Measurements from ENCODE around the gene AUTS2. TPM values are rescaled to one million over a fixed set of nuclear protein-coding genes. Genes with fewer than 3 reads are reported as not detected.

Gene AUTS2
- total RNA-seq, 1 experiment from 2014 or later = 256 TPM

GRCh38 chr7:70455925-70456324 is 857.6 kb downstream of the AUTS2 start:
- no peak overlapping the region for H3K23ac ChIP-seq (ENCODE audit: insufficient read length, low read depth, low read length)
- H4K8ac ChIP-seq (replicated peaks; ENCODE audit: insufficient read length, low read depth, low read length) = no peak overlapping the region
- H4K5ac ChIP-seq (ENCODE audit: insufficient read length, low read depth, low read length) = no peak overlapping the region
- H3K14ac ChIP-seq (ENCODE audit: insufficient read depth, low read length) = no peak overlapping the region
- no peaks in the 10 kb centered on the region for H3K27me3 Mint-ChIP-seq (ENCODE audit: low read depth)
- no peak overlapping the region for H2AK5ac ChIP-seq (ENCODE audit: insufficient read length, low read length)
- no peak overlapping the region for H3K4me2 ChIP-seq (ENCODE audit: insufficient read depth, insufficient read length, low read length)
- H2BK15ac ChIP-seq (ENCODE audit: low read depth, low read length) = no peak overlapping the region
- no CpG with 5 or more reads among the region's 2 CpGs for WGBS (ENCODE audit: extremely low coverage, insufficient read length, low lambda C conversion rate)
- TF ChIP-seq CTCF (conservative IDR thresholded peaks at IDR 0.05) = no peak
- no peaks in the 10 kb centered on the region for H3K79me2 ChIP-seq (ENCODE audit: insufficient read depth, low read length)
- H3K27ac ChIP-seq (ENCODE audit: insufficient read length, low read depth, low read length) = no peak overlapping the region
- H3K79me1 ChIP-seq (ENCODE audit: insufficient read depth, low read depth, low read length, poor library complexity, severe bottlenecking) = no peaks in the 10 kb centered on the region
- H2BK5ac ChIP-seq (ENCODE audit: insufficient read length, low read length) = no peak overlapping the region
- no peak overlapping the region for H3K4me3 Mint-ChIP-seq
- H3K27ac Mint-ChIP-seq = no peak overlapping the region
- no peak overlapping the region for H3K4ac ChIP-seq (ENCODE audit: low read depth, low read length)
- no peak overlapping the region for H3T11ph ChIP-seq (ENCODE audit: low read length)
- H4K20me1 ChIP-seq (ENCODE audit: control insufficient read depth, insufficient read depth, insufficient read length) = no peaks in the 10 kb centered on the region
- no peak overlapping the region for H3K9ac ChIP-seq (ENCODE audit: extremely low read depth, insufficient read length, low read length)
- no peak overlapping the region for H2AFZ ChIP-seq (ENCODE audit: low read length)
- H3K4me1 ChIP-seq (ENCODE audit: insufficient read depth, low read length) = no peaks in the 10 kb centered on the region
- no peak overlapping the region for H2BK120ac ChIP-seq (ENCODE audit: low read depth, low read length, poor library complexity, severe bottlenecking)
- no peak overlapping the region for H2BK20ac ChIP-seq (ENCODE audit: low read depth, low read length, poor library complexity, severe bottlenecking)
- no peaks in the 10 kb centered on the region for H3K9me3 ChIP-seq (ENCODE audit: control insufficient read depth, low read depth, low read length)
- no peaks in the 10 kb centered on the region; a peak in 1 of 5 replicates for H3K9me3 Mint-ChIP-seq
- no peak overlapping the region for H2BK12ac ChIP-seq (ENCODE audit: insufficient read length, low read depth, low read length)
- DNase-seq = no peak
- no peak overlapping the region for H3K18ac ChIP-seq (ENCODE audit: insufficient read length, low read depth, low read length)
- peaks cover 21 to 22% of the 10 kb centered on the region in 2 experiments for H3K4me1 Mint-ChIP-seq
- no peaks in the 10 kb centered on the region for H3K23me2 ChIP-seq (ENCODE audit: insufficient read length, low read depth, low read length, poor library complexity, severe bottlenecking)
- no peaks in the 10 kb centered on the region for H3K27me3 ChIP-seq (ENCODE audit: insufficient read depth, low read length)
- H3K56ac ChIP-seq (ENCODE audit: insufficient read length, low read depth, low read length) = no peak overlapping the region
- no peaks in the 10 kb centered on the region for H3K36me3 Mint-ChIP-seq (ENCODE audit: insufficient read depth in 1 of 3, low read depth in 3 of 3)
- H4K91ac ChIP-seq (ENCODE audit: insufficient read length, low read depth, low read length) = no peak overlapping the region

Data from H9 (cell line).